DOHH2 (cell line): ENCODE measurements around the gene TGFBR3.

Experiments
- EZH2phosphoT487 ChIP-seq: fragments of 200-600 bp; sonication (generic); IDR thresholded peaks from 2 replicates; pipeline ENCODE4 v1.6.1; 2017; ENCODE audit warnings: borderline replicate concordance, mild to moderate bottlenecking, antibody characterized with exemption, low read length, moderate library complexity, mixed read lengths
- TF ChIP-seq, protein P1 (sequence below): fragments of 200-600 bp; sonication (generic); IDR thresholded peaks from one replicate; pipeline ENCODE4 v1.5.1; 2014; ENCODE audit warnings: antibody characterized with exemption, mild to moderate bottlenecking, low read depth, low read length; ENCODE audit not compliant: poor library complexity, severe bottlenecking

- TF ChIP-seq, protein P1, sequence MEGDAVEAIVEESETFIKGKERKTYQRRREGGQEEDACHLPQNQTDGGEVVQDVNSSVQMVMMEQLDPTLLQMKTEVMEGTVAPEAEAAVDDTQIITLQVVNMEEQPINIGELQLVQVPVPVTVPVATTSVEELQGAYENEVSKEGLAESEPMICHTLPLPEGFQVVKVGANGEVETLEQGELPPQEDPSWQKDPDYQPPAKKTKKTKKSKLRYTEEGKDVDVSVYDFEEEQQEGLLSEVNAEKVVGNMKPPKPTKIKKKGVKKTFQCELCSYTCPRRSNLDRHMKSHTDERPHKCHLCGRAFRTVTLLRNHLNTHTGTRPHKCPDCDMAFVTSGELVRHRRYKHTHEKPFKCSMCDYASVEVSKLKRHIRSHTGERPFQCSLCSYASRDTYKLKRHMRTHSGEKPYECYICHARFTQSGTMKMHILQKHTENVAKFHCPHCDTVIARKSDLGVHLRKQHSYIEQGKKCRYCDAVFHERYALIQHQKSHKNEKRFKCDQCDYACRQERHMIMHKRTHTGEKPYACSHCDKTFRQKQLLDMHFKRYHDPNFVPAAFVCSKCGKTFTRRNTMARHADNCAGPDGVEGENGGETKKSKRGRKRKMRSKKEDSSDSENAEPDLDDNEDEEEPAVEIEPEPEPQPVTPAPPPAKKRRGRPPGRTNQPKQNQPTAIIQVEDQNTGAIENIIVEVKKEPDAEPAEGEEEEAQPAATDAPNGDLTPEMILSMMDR, result no peak
- TF ChIP-seq EZH2phosphoT487, result no peak
These were observed 134.7 kb downstream of the TGFBR3 start for GRCh38 chr1:91751275-91751674.
